Parathyroid adenoma (tissue), 2 donors: ENCODE results near the gene ALS2CL.

Source experiments
- H2AFZ ChIP-seq: fragments of 300-600 bp; sonication (generic); one replicate; pipeline ENCODE4 v1.7.0; 2017; ENCODE audit warnings: antibody characterized with exemption, mild to moderate bottlenecking
- H3K27ac ChIP-seq: fragments of 300-600 bp; sonication (generic); one replicate; pipeline ENCODE4 v1.7.0; 2017
- H3K27me3 ChIP-seq: fragments of 300-600 bp; sonication (generic); one replicate; pipeline ENCODE4 v1.7.0; 2017; ENCODE audit warnings: low read length; ENCODE audit not compliant: control insufficient read depth, insufficient read depth
- H3K36me3 ChIP-seq: fragments of 300-600 bp; sonication (generic); one replicate; pipeline ENCODE4 v1.7.0; 2017; ENCODE audit warnings: low read length; ENCODE audit not compliant: control insufficient read depth, insufficient read depth
- H3K4me1 ChIP-seq: fragments of 300-600 bp; sonication (generic); one replicate; pipeline ENCODE4 v1.7.0; 2017; ENCODE audit warnings: control low read depth
- H3K4me2 ChIP-seq: fragments of 300-600 bp; sonication (generic); one replicate; pipeline ENCODE4 v1.7.0; 2017; ENCODE audit warnings: low read length
- H3K4me3 ChIP-seq: fragments of 300-600 bp; sonication (generic); one replicate; pipeline ENCODE4 v1.7.0; 2017; ENCODE audit warnings: low read depth, low read length
- H3K79me2 ChIP-seq: fragments of 300-600 bp; sonication (generic); one replicate; pipeline ENCODE4 v1.7.0; 2017; ENCODE audit warnings: control low read depth
- H3K9ac ChIP-seq: fragments of 300-600 bp; sonication (generic); one replicate; pipeline ENCODE4 v1.7.0; 2017; ENCODE audit warnings: mild to moderate bottlenecking
- H3K9me3 ChIP-seq: fragments of 300-600 bp; sonication (generic); one replicate; pipeline ENCODE4 v1.7.0; 2017; ENCODE audit warnings: low read length; ENCODE audit not compliant: control insufficient read depth
- CTCF ChIP-seq: fragments of 300-600 bp; sonication (generic); IDR thresholded peaks from one replicate; pipeline ENCODE4 v1.7.0; 2017; ENCODE audit warnings: antibody characterized with exemption, mild to moderate bottlenecking
- donor health status: primary hyperparathyroidism.

ALS2CL gene

GRCh38 chr3:46716461-46717441, 23.3 kb upstream of the ALS2CL start:
- no peak overlapping the region for H3K4me2 ChIP-seq
- H3K79me2 ChIP-seq, result no peaks in the 10 kb centered on the region
- H3K4me3 ChIP-seq, result no peak overlapping the region
- no peaks in the 10 kb centered on the region for H3K27me3 ChIP-seq
- H3K36me3 ChIP-seq, result no peaks in the 10 kb centered on the region
- no peaks in the 10 kb centered on the region for H3K4me1 ChIP-seq
- no peaks in the 10 kb centered on the region for H3K9me3 ChIP-seq
- no peak overlapping the region for H3K27ac ChIP-seq
- no peak overlapping the region for H3K9ac ChIP-seq
- H2AFZ ChIP-seq, result no peak overlapping the region
- no peak for TF ChIP-seq CTCF

- Histone ChIP-seq H3K4me3 (no peak overlapping the region), H3K9me3 (no peaks in the 10 kb centered on the region), H3K4me1 (no peaks in the 10 kb centered on the region), H3K9ac (no peak overlapping the region), H3K36me3 (no peaks in the 10 kb centered on the region), H3K27me3 (no peaks in the 10 kb centered on the region), H3K27ac (no peak overlapping the region), H2AFZ (no peak overlapping the region), H3K79me2 (no peaks in the 10 kb centered on the region), H3K4me2 (no peak overlapping the region)
- TF ChIP-seq CTCF, result no peak
Measured at GRCh38 chr3:46715507-46716175, 22.2 kb upstream of the ALS2CL start.

GRCh38 chr3:46714728-46715506, 21.4 kb upstream of the ALS2CL start:
- no peak for TF ChIP-seq CTCF
- no peaks in the 10 kb centered on the region for H3K27me3 ChIP-seq
- H3K4me1 ChIP-seq, result no peaks in the 10 kb centered on the region
- no peak overlapping the region for H2AFZ ChIP-seq
- no peaks in the 10 kb centered on the region for H3K36me3 ChIP-seq
- H3K4me3 ChIP-seq, result no peak overlapping the region
- H3K27ac ChIP-seq, result no peak overlapping the region
- H3K9ac ChIP-seq, result no peak overlapping the region
- H3K9me3 ChIP-seq, result no peaks in the 10 kb centered on the region
- no peaks in the 10 kb centered on the region for H3K79me2 ChIP-seq
- no peak overlapping the region for H3K4me2 ChIP-seq

- Histone ChIP-seq H3K4me1 (no peaks in the 10 kb centered on the region), H3K36me3 (no peaks in the 10 kb centered on the region), H3K27ac (no peak overlapping the region), H3K9ac (no peak overlapping the region), H3K9me3 (no peaks in the 10 kb centered on the region), H3K79me2 (no peaks in the 10 kb centered on the region), H3K4me3 (no peak overlapping the region), H3K27me3 (no peaks in the 10 kb centered on the region), H2AFZ (no peak overlapping the region), H3K4me2 (no peak overlapping the region)
- no peak for TF ChIP-seq CTCF
Measured at GRCh38 chr3:46713898-46714552, 20.5 kb upstream of the ALS2CL start.
